K562 (cell line): Measurements from ENCODE around the gene ADAMTS2.

Experiments
- HCFC1 ChIP-seq: IDR thresholded peaks from 2 replicates; pipeline ENCODE4 v1.6.1; 2012; ENCODE audit warnings: low read depth, low read length, improper control_type of control experiment
- PHB2 ChIP-seq: fragments of 450-650 bp; IDR thresholded peaks from 2 replicates; pipeline ENCODE4 v1.6.1; 2017; ENCODE audit warnings: low read depth
- SNRNP70 ChIP-seq: fragments of 200-400 bp; formaldehyde crosslinking; optimal IDR thresholded peaks from 2 replicates; pipeline ENCODE3; 2017; ENCODE audit warnings: low read depth, low read length
- TF ChIP-seq, protein P1 (sequence below), 3 experiments: IDR thresholded peaks in 2 of 3; conservative IDR thresholded peaks in 1 of 3; 2 replicates each; pipeline ENCODE4 v1.5.1; 2011 to 2012; ENCODE audit warnings: low read length in 3 of 3, mild to moderate bottlenecking in 3 of 3, control low read depth in 2 of 3, improper control_type of control experiment in 1 of 3, inconsistent platforms in 1 of 3, low read depth in 1 of 3, mixed read lengths in 1 of 3, moderate library complexity in 1 of 3; ENCODE audit not compliant: insufficient read depth in 2 of 3

DNA sequence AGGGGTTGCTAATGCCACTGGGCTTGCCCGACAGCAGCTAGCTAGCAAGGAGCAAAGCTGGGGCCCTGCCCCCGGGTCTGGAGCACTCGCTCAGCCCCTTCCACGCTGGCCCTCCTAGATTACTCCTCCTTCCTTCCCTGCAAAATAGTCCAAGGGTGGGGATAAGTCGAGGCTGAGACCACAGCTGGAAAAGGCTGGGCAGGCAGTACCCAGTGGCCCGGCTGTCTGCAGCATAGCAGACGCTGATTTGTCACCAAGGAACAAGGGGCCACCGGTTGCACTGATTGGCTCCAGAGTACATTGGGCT, 73.9 kb downstream of the ADAMTS2 start:
- TF ChIP-seq, protein P1, sequence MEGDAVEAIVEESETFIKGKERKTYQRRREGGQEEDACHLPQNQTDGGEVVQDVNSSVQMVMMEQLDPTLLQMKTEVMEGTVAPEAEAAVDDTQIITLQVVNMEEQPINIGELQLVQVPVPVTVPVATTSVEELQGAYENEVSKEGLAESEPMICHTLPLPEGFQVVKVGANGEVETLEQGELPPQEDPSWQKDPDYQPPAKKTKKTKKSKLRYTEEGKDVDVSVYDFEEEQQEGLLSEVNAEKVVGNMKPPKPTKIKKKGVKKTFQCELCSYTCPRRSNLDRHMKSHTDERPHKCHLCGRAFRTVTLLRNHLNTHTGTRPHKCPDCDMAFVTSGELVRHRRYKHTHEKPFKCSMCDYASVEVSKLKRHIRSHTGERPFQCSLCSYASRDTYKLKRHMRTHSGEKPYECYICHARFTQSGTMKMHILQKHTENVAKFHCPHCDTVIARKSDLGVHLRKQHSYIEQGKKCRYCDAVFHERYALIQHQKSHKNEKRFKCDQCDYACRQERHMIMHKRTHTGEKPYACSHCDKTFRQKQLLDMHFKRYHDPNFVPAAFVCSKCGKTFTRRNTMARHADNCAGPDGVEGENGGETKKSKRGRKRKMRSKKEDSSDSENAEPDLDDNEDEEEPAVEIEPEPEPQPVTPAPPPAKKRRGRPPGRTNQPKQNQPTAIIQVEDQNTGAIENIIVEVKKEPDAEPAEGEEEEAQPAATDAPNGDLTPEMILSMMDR (IDR thresholded peaks at IDR 0.05 in 2 of 3, conservative IDR thresholded peaks at IDR 0.05 in 1 of 3; ENCODE audit: insufficient read depth in 2 of 3, low read depth in 1 of 3, low read length in 3 of 3): no peak
- TF ChIP-seq HCFC1 (no peak), SNRNP70 (no peak), PHB2 (no peak)
